ENCODE data around the gene CDH11.

GRCh38 chr16:65049679-65050078, 72.2 kb downstream of the CDH11 start:
- no peak for TF ChIP-seq POLR2A (IDR thresholded peaks at IDR 0.05; ENCODE audit: low read depth)
- TF ChIP-seq CTCF (IDR thresholded peaks at IDR 0.05): no peak
